GM12864 (cell line): ENCODE measurements around the gene SPOCK1.
"Not testable (repeated sequence)": the region's sequence is repeated elsewhere in the genome, so short reads cannot be mapped to it uniquely, and the experiment has no call there.

ENCODE experiments used
- DNase-seq: peaks from one replicate; pipeline ENCODE4 v3.0.0-alpha.2; 2011; ENCODE audit warnings: low read depth
- H3K4me3 ChIP-seq: 2 replicates; pipeline ENCODE4 v1.5.1; 2011; ENCODE audit warnings: mild to moderate bottlenecking, low read depth, low read length, control low read depth
- CTCF ChIP-seq: IDR thresholded peaks from 2 replicates; pipeline ENCODE4 v1.5.1; 2011; ENCODE audit warnings: low read depth, mild to moderate bottlenecking, moderate library complexity, low read length, control low read depth, inconsistent platforms; ENCODE audit errors: missing control alignments

The SPOCK1 gene

DNA sequence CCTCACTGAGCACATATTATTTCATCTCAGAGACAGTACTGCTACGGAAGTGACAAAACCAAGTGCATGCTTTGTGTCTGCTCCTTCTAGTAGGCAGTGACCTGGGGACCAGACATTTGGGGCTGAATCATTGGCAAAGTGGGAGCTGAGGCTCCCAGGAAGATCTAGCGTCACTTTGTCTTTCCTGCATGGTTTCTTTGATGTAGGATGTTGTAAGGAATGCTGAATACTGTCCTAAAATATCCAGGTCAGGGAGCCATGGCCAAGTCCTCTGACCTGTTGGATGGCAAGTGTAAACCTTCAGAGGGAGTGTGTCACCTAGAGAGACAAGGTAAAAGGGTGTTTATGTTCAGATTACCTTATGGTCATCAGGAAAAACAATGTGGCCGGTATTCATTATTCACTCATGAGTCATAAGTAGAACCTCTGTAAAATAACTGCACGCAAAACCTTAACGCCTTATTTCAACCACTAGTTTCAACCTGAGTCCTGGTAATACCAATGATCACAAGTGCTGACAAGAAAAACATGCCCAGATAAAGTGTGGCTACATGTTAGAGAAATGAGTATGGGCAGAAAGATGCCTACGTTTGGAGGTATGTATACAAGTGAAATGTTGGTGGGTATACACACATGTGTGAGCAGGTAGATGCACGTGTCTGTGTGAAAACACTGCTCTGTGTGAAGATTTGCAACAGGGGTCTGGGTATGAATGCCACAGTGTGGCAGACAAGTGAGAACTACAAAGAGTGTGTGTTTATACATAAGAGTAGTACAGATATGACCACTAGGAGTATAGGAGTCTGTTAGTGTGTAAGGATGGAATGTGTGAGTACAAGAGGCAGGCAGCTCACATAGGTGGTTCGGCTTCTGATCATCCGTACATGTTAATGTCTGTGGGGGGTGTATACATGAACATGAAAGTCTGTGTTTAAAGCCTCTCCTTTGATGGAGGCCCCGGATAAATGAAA, 263.9 kb downstream of the SPOCK1 start:
- TF ChIP-seq CTCF, result no peak
- DNase-seq, result no peak
- no peak overlapping the region for H3K4me3 ChIP-seq

GRCh38 chr5:137233726-137234125, 265.4 kb downstream of the SPOCK1 start:
- H3K4me3 ChIP-seq, result no peak overlapping the region
- no peak for TF ChIP-seq CTCF
- no peak for DNase-seq

DNA sequence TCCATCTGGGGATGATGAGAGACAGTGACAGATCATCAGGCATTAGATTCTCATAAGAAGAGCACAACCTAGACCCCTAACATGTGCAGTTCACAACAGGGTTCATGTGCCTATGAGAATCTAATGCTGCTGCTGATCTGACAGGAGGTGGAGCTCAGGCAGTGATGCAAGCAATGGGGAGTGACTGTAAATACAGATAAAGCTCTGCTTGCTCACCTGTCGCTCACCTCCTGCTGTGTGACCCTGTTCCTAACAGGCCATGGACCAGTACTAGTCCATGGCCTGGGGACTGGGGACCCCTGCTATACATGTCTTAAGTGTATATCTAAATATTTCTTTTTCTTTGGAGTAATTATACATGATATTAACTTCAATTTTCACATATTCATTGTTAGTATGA, 265.8 kb downstream of the SPOCK1 start:
- not testable (repeated sequence) for H3K4me3 ChIP-seq, DNase-seq

- DNase-seq, result no peak
- no peak overlapping the region for H3K4me3 ChIP-seq
- TF ChIP-seq CTCF, result no peak
Observed at GRCh38 chr5:137231540-137231939, 267.6 kb downstream of the SPOCK1 start.

GRCh38 chr5:137228816-137229215, 270.3 kb downstream of the SPOCK1 start:
- no peak for TF ChIP-seq CTCF
- H3K4me3 ChIP-seq, result no peak overlapping the region
- DNase-seq, result no peak

GRCh38 chr5:137226081-137226480, 273.0 kb downstream of the SPOCK1 start:
- DNase-seq, result no peak
- no peak for TF ChIP-seq CTCF
- no peak overlapping the region for H3K4me3 ChIP-seq

- no peak for DNase-seq
- no peak overlapping the region for H3K4me3 ChIP-seq
- no peak for TF ChIP-seq CTCF
Observed at GRCh38 chr5:137223324-137224295, 275.5 kb downstream of the SPOCK1 start.
